GM19468 (cell line): ENCODE data around the gene GALNT14.
"Not testable (repeated sequence)": the region's sequence is repeated elsewhere in the genome, so short reads cannot be mapped to it uniquely, and the experiment has no call there.

Source experiments
- ATAC-seq: cut with Tn5 transposase; IDR thresholded peaks from one replicate; pipeline ENCODE4 v1.9.1; 2021; ENCODE audit warnings: mild to moderate bottlenecking, moderate library complexity, moderate number of reproducible peaks; ENCODE audit not compliant: unreplicated experiment; ENCODE audit errors: extremely low read depth

GALNT14 gene

GRCh38 chr2:30926606-30927005 is 211.6 kb downstream of the GALNT14 start:
- no peak for ATAC-seq

- ATAC-seq: no peak
Observed at GRCh38 chr2:30923623-30924022, 214.6 kb downstream of the GALNT14 start.

- no peak for ATAC-seq
Observed at GRCh38 chr2:30920511-30920910, 217.7 kb downstream of the GALNT14 start.

GRCh38 chr2:30915486-30915885 is 222.8 kb downstream of the GALNT14 start:
- ATAC-seq: no peak

GRCh38 chr2:30914456-30914855 is 223.8 kb downstream of the GALNT14 start:
- ATAC-seq: no peak

- ATAC-seq: no peak
Observed at GRCh38 chr2:30912056-30912455, 226.2 kb downstream of the GALNT14 start.

GRCh38 chr2:30911327-30911726 is 226.9 kb downstream of the GALNT14 start:
- ATAC-seq: no peak

GRCh38 chr2:30910686-30911085 is 227.6 kb downstream of the GALNT14 start:
- ATAC-seq: no peak

GRCh38 chr2:30904437-30904836 is 233.8 kb downstream of the GALNT14 start:
- not testable (repeated sequence) for ATAC-seq

GRCh38 chr2:30903326-30903725 is 234.9 kb downstream of the GALNT14 start:
- ATAC-seq: no peak

- no peak for ATAC-seq
Observed at GRCh38 chr2:30900381-30900780, 237.9 kb downstream of the GALNT14 start.

- no peak for ATAC-seq
Observed at GRCh38 chr2:30899516-30900054, 238.7 kb downstream of the GALNT14 start.

GRCh38 chr2:30897539-30897938 is 240.7 kb downstream of the GALNT14 start:
- ATAC-seq: no peak

- no peak for ATAC-seq
Observed at GRCh38 chr2:30894498-30895119, 243.6 kb downstream of the GALNT14 start.

- no peak for ATAC-seq
Observed at GRCh38 chr2:30888852-30889409, 249.3 kb downstream of the GALNT14 start.

- ATAC-seq: no peak
Observed at GRCh38 chr2:30886080-30886479, 252.2 kb downstream of the GALNT14 start.

- no peak for ATAC-seq
Observed at GRCh38 chr2:30883822-30884221, 254.4 kb downstream of the GALNT14 start.

- no peak for ATAC-seq
Observed at GRCh38 chr2:30883184-30883583, 255.1 kb downstream of the GALNT14 start.

- no peak for ATAC-seq
Observed at GRCh38 chr2:30880516-30880915, 257.7 kb downstream of the GALNT14 start.

GRCh38 chr2:30877833-30878232 is 260.4 kb downstream of the GALNT14 start:
- no peak for ATAC-seq

GRCh38 chr2:30872797-30873196 is 265.4 kb downstream of the GALNT14 start:
- no peak for ATAC-seq
